Tibial nerve (tissue), 3 donors: ENCODE results near the gene TEX44.
"Not testable (repeated sequence)": the region's sequence is repeated elsewhere in the genome, so short reads cannot be mapped to it uniquely, and the experiment has no call there.

Experiments
- CTCF ChIP-seq, 5 experiments: fragments of 200-600 bp in 3 of 5; fragments of 450-650 bp in 2 of 5; sonication (generic) in 3 of 5; IDR thresholded peaks; one replicate each; pipeline ENCODE4 v1.5.1; 2016 to 2019; ENCODE audit warnings: antibody characterized with exemption in 5 of 5, mild to moderate bottlenecking in 3 of 5, moderate library complexity in 2 of 5
- POLR2A ChIP-seq, 2 donors: fragments of 450-650 bp; IDR thresholded peaks; one replicate each; pipeline ENCODE4 v1.6.1; 2017; ENCODE audit warnings: antibody characterized with exemption in 2 of 2, mild to moderate bottlenecking in 2 of 2, moderate library complexity in 2 of 2

DNA sequence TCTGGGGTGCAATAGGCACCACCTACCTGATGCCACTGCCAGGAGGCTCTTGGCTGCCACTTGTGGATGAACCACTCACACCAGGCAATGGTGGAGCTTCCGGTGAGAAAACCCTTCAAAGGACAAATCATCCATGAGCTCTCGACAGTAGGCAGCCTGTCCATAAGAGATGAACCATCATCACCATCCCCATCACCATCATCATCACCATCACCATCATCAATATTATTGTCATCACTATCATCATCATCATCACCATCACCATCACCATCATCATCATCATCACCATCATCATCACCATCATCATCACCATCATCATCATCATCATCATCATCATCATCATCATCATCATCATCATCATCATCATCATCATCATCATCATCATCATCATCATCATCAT is 14.0 kb upstream of the TEX44 start:
- TF ChIP-seq CTCF, POLR2A (IDR thresholded peaks at IDR 0.05): not testable (repeated sequence)
